ENCODE results near the gene PKD1. TPM values are rescaled to one million over a fixed set of nuclear protein-coding genes. Genes with fewer than 3 reads are reported as not detected.

Gene PKD1
- total RNA-seq, 1 donor from 2014 or later: 80.2 TPM

DNA sequence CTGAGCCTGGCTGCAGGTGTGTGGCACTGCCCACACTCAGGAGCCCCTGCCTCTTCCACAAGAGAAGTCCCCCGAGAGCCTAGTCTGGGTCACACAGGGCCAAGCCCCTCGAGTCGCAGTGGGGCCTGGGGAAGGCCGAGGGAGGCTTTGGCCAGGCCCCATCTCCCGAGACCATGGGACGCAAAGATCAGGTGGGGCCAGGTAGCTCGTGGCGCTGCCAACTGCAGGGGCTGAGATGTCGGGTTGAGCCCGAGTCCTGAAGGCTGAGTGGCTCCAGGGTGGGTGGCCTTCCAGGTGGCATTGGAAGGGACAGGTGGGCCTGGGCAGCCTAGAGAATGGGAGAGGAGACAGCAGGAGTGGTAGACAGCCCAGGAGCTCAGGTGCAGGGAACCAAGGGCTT is 26.2 kb upstream of the PKD1 start:
- TF ChIP-seq, protein P1, sequence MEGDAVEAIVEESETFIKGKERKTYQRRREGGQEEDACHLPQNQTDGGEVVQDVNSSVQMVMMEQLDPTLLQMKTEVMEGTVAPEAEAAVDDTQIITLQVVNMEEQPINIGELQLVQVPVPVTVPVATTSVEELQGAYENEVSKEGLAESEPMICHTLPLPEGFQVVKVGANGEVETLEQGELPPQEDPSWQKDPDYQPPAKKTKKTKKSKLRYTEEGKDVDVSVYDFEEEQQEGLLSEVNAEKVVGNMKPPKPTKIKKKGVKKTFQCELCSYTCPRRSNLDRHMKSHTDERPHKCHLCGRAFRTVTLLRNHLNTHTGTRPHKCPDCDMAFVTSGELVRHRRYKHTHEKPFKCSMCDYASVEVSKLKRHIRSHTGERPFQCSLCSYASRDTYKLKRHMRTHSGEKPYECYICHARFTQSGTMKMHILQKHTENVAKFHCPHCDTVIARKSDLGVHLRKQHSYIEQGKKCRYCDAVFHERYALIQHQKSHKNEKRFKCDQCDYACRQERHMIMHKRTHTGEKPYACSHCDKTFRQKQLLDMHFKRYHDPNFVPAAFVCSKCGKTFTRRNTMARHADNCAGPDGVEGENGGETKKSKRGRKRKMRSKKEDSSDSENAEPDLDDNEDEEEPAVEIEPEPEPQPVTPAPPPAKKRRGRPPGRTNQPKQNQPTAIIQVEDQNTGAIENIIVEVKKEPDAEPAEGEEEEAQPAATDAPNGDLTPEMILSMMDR (conservative IDR thresholded peaks at IDR 0.05; ENCODE audit: low read depth, low read length): no peak
- H3K4me3 ChIP-seq (ENCODE audit: low read depth, low read length): no peak overlapping the region
- no peak for DNase-seq (ENCODE audit: low read depth)

DNA sequence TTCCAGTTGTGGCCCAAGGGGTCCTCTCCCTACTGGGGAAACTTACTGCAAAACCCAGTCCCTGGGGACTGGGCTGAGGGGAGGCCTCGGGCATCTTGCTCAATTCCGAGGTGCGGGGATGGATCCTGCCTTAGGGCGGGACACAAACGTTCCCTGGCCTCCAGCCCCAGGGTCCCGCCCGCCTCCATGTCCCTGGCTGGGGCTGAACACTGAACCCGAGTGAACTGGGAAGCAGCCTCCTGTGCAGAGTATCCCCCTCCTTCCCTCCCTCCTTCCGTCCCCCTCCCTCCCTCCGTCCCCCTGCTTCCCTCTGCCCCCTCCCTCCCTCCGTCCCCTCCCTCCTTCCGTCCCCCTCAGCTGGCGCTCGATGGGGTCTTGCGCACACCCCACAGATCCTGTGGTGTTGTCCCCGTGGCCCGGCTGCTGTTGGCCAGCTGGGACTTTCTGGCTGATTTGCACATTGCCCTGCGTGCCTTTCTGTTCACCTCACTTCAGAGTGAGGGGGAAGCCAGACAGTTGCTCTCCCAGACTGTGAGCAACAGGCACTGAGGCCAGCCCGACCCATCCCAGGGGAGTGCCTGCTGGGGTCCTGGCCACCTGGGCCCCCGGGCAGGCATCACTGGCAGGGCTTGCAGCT is 25.3 kb upstream of the PKD1 start:
- no peak for DNase-seq (ENCODE audit: low read depth)
- TF ChIP-seq, protein P1 (conservative IDR thresholded peaks at IDR 0.05; ENCODE audit: low read depth, low read length): no peak
- H3K4me3 ChIP-seq (ENCODE audit: low read depth, low read length): no peak overlapping the region

DNA sequence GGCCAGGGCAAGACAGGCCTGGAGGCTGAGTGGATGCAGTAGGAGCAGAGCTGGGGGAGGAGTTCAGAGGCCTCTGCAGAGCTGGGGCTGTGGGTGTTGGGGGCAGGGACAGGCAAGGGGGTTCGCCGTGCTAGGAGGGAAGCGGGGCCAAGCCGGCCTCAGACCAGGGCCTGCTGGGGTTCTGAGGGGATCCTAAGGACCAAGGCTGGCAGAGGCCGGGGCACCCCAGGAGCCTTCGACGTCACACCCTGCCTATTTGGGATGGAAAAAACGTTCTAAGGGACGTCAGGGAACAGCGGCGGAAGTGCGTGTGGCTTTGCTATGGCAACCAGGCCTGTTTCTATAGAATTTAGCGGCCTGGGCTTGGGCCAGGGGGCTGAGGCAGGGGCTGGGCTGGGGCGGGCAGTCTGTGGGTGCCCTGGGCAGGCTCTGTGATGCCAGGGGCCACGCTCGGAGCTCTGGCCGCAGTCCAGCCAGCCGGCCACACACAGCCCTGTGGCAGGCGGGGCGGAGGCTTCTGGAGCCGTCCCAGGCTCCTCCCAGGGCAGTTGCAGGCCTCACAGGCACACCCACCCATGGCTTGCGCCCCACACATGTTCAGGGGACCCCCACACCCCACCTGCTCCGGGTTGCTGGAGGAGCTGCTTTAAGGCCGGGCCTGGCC is 23.6 kb upstream of the PKD1 start:
- H3K4me3 ChIP-seq (ENCODE audit: low read depth, low read length): no peak overlapping the region
- TF ChIP-seq, protein P1 (conservative IDR thresholded peaks at IDR 0.05; ENCODE audit: low read depth, low read length): no peak
- DNase-seq (ENCODE audit: low read depth): no peak

DNA sequence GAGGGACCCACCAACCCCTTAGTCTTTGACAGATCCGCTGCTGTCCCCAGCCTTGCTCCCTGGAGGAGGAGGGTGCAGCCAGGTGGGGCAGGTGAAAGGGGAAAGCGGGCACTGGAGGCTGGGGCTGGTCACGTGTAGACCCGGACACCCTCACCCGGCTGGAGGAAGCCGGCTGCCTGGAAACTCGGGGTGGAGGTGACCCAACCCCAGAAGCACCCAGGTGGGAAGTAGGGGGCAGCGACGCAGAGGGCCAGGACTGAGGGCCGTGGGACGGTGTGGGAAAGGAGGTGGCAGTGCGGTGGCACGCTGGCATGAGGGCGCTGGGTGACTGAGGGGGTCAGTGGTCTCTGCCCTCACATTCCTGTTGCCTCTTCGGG is 22.6 kb upstream of the PKD1 start:
- no peak overlapping the region for H3K4me3 ChIP-seq (ENCODE audit: low read depth, low read length)
- TF ChIP-seq, protein P1 (conservative IDR thresholded peaks at IDR 0.05; ENCODE audit: low read depth, low read length): no peak
- no peak for DNase-seq (ENCODE audit: low read depth)

DNA sequence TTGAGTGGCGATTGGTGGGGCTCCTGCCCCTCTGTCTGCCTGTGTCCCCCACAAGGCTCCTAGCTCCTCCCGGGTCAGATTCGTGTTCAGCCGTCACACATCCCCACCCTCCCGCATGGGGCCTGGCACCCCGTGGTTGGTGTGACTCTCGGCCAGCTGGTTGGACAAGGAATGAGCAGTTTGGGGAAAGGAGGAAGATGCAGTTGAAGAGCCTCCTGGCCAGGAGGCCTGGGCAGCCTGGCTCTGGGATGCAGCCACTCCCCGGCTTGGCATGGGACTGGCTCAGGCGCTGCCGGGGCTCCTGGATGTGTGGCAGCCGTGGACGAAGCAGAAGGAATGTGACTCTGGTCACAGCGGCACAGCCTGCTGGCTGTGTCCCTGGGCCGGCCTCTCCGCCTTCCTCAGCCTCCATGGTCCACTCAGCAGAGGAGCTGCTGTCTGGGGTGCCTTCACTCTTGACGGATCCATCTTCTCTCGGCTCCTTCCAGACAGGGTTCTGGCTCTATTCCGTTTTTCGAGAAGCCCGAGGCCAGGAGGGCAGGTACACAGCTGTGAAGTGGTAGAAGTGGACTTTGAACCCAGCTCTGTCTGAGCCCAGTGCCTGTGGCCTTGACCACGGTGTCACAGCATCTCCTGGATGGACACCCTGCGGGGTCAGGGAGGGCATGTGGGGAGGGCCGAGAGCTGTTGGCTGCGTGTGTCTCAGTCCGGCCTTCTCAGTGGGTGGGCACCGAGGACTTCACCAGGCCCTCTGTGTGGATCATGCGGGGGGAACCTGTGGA is 22.0 kb upstream of the PKD1 start:
- DNase-seq (ENCODE audit: low read depth): no peak
- TF ChIP-seq, protein P1 (conservative IDR thresholded peaks at IDR 0.05; ENCODE audit: low read depth, low read length): no peak
- H3K4me3 ChIP-seq (ENCODE audit: low read depth, low read length): peak overlapping the region; percentile 72

DNA sequence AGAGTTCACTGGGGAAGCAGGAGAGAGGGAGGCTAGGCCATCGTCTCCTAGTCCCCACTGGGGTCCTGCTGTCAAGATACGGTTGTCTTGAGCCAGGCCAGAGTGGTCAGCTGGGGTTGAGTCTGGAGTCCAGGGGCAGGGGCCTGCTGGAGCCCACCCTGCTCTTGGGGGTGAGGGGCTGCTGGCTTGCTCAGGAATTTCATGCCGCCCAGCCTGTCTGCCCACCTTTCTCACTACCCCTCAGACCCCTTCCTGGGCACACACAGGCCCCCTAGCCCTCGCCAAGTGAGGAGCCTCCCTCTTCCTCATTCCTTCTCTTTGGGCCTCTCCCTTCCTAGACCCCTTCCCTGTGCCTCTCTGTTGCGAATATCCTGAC is 21.1 kb upstream of the PKD1 start:
- DNase-seq (ENCODE audit: low read depth): no peak
- peak overlapping the region; percentile 72 for H3K4me3 ChIP-seq (ENCODE audit: low read depth, low read length)
- TF ChIP-seq, protein P1 (conservative IDR thresholded peaks at IDR 0.05; ENCODE audit: low read depth, low read length): no peak

Measured in epithelial cell of proximal tubule (primary cell).